Measurements from ENCODE around the gene GGN.
"Not testable (repeated sequence)": the region's sequence is repeated elsewhere in the genome, so short reads cannot be mapped to it uniquely, and the experiment has no call there.

The GGN gene

DNA sequence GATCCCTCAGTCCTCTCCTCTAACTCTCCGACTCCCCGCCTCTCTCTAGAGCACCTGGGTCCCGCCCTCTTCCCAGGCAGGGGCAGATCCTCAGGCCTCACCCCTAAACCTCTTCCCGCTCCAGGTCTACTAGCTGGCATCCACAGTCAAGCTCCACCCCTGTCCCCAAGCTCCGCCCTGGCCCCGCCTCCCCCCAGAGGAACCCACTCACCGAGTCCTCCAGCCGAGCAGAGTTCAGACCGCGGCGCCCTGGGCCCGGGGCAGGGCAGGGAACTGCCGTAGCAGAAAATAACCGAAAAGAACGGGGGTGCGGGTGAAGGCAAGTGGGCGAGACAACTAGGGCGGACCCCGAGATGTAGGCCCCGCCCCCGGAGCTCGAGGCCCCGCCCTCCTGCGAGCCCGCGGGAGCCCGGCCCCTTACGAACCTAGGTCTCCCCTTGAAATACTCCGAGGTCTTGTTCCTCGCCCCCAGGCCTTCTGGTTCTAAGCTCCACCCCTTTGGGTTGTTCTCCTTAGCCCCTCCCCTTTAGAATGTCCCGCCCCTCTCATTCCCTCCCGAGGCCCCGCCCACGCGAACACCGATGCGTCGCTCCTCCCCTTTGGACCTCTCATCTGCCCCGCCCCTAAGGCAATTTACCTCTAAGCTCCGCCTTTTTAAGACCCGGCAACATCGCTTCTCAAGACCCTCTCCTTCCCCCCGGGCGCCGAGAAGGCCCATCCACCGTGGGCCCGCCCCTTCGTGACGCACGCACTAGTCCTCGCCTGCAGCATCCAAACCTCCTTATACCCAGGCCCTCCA, at the start of gene GGN:
Gene GGN (minus strand): TSS at position 485 of the 799 bp plus-strand sequence. CDS start 773 bp downstream, outside the sequence.
- DNase-seq, result peak in 55 of 56 donors; percentile 19 to 96 (median 78)

DNA sequence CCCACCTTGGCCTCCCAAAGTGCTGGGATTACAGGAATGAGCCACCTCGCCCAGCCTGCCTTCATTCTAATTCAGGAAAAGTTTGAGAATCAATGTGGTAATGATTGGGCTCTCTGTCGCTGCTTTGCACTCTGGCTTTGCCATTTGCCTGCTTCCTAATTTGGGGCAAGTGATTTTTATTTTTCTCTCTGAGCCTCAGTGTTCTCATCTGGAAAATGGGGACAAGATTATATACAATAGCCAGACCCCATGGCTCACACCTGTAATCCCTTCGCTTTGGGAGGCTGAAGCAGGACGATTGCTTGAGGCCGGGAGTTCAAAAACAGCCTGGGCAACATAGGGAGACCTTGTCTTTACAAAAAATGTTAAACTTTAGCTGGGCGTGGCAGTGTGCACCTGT, 49.5 kb upstream of the GGN start:
- DNase-seq, result no peak

DNA sequence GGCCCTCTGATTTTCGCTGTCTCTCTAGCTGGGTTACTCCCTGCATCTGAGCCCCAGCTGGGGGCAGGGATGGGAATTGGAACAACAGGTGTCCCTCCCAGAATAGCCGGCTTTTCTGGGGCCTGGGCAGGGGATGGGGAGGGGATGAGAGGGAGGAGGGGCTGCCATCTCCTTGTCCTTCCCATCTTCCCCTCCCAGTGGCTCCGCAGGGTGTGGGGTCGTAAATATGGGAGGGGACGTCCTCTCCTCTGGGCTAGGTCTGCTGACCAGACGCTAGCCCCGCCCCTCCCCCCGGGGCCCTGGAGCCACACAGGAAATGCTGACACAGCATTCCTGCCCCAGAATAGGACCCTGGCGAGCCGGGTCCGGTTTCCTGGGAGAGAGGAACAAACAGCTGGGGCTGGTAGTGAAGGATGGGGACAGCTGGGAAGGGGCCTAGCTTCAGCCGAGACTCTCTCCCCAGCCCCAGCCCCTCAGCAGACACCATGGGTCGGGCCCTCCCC, 46.8 kb upstream of the GGN start:
- peak in 22 of 56 donors; percentile 2 to 64 (median 10) for DNase-seq

- peak in 38 of 56 donors; percentile 2 to 72 (median 20) for DNase-seq
These were observed 45.5 kb upstream of the GGN start, which contains the start of gene RYR1 for GRCh38 chr19:38433268-38433733. Gene RYR1 (plus strand): TSS chr19:38433691. CDS start chr19:38433830, 139 bp downstream.

- DNase-seq, result no peak
These were observed 43.1 kb upstream of the GGN start for GRCh38 chr19:38430931-38431330.

GRCh38 chr19:38429811-38430156, 42.0 kb upstream of the GGN start:
- no peak for DNase-seq

- no peak for DNase-seq
These were observed 41.4 kb upstream of the GGN start for GRCh38 chr19:38429055-38429810.

- DNase-seq, result not testable (repeated sequence)
These were observed 39.3 kb upstream of the GGN start for GRCh38 chr19:38427035-38427677.

- DNase-seq, result peak in 17 of 56 donors; percentile 0 to 36 (median 7)
These were observed 38.1 kb upstream of the GGN start, which contains the start of gene RASGRP4 for GRCh38 chr19:38425810-38426466. Gene RASGRP4 (minus strand): TSS chr19:38426219. CDS start chr19:38426091, 128 bp downstream.

GRCh38 chr19:38425222-38425809, 37.5 kb upstream of the GGN start:
- no peak for DNase-seq

DNA sequence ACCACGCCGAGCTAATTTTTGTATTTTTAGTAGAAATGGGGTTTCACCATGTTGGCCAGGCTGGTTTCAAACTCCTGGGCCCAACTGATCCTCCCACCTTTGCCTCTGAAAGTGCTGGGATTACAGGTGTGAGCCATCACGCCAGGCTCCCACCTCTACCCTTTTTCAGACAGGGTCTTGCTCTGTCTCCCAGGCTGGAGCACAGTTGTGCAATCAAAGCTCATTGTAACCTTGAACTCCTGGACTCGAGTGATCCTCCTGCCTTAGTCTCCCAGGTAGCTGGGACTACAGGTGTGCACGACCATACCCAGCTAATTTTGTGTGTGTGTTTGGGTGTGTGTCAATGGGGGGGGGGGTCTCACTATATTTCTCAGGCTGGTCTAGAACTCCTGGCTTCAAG, 36.4 kb upstream of the GGN start:
- no peak for DNase-seq

GRCh38 chr19:38422438-38422837, 34.6 kb upstream of the GGN start:
- DNase-seq, result no peak

- no peak for DNase-seq
These were observed 34.0 kb upstream of the GGN start for GRCh38 chr19:38421856-38422255.

- DNase-seq, result no peak
These were observed 33.1 kb upstream of the GGN start for GRCh38 chr19:38420935-38421334.

DNA sequence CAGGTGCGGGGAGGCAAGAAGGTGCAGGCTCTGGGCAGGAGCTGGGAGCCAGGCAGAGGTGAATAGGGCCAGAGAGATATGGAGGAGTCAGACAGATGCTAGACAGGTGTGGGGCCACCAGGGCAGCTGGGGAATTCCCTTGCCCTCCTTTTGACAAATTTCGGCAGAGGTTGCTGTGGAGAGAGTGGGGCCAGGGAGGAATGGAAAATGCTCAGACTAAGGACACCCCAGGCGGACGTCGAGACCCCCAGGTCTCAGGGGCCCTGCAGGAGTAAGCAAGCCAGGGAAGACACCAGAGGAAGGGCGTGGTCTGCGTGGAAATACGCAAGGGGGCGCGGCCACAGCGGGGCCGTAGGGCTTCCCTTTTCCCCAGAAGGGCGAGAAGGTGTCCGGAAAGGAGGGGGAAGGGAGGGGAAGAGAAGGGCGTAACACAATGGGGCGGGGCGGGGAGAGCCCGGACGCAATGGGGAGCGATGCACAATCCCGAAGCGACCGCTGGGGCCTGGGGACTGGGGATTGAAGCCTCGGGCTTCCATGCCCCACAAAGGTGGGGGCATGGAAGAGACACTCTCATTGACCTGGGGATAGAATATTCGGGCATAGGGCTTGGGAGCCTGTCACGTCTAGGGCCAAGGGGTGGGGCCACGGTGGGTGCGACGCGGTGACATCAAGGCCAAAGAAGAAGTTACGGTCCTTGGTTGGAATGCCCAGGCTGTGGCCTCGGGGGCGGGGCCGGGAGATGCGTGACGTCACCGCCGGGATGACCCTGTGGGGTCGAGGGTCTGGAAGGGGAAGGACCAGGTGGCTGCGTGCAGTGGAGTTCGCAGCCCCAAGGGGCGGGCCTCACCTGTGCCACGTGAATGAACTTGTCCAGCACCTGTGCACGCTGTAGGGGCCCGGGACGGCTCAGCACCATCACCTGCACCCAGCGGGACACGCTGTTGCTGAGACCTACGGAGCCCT, 30.0 kb upstream of the GGN start:
- DNase-seq, result peak in 5 of 56 donors; percentile 4 to 73 (median 15)

GRCh38 chr19:38417146-38417543, 29.3 kb upstream of the GGN start:
- no peak for DNase-seq

DNA sequence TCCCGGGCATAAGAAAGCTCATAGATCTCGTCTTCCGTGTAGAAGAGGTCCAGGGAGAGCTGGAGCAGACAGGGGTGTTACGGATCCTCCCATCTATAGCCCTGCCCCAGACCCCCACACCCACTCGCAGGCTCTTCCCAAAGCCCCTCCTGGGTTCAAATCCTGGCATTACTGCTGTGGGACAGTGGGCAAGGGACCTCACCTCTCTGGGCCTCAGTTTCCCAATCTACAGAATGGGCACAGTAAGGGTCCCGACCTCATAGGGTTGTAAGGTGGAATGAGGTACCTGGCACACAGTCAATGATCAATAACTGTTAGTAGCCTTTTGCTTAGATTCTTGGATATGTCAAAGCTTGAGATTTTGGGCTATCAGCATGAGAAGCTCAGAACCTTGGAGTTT, 25.6 kb upstream of the GGN start:
- no peak for DNase-seq

GRCh38 chr19:38412961-38413360, 25.1 kb upstream of the GGN start:
- DNase-seq, result no peak

- DNase-seq, result no peak
These were observed 24.7 kb upstream of the GGN start for GRCh38 chr19:38412491-38412890.
